DND-41 (cell line): ENCODE data around the gene SV2B.

Experiments used
- ATAC-seq: fragments of 200-7000 bp; cut with Tn5 transposase; 3 replicates; pipeline ENCODE4 v1.9.1; 2021; ENCODE audit warnings: low read depth; ENCODE audit not compliant: insufficient read depth
- DNase-seq: peaks from one replicate; pipeline ENCODE4 v3.0.0-alpha.2; 2020
- H2AFZ ChIP-seq: 2 replicates; pipeline ENCODE4 v1.6.0; 2012; ENCODE audit warnings: low read depth, low read length
- H3K27ac ChIP-seq: 2 replicates; pipeline ENCODE4 v1.5.1; 2012; ENCODE audit warnings: low read length, inconsistent platforms
- H3K27me3 ChIP-seq: fragments of 200-600 bp; sonication (generic); 2 replicates; pipeline ENCODE4 v1.6.0; 2012; ENCODE audit warnings: low read length, mild to moderate bottlenecking, inconsistent platforms; ENCODE audit not compliant: insufficient read depth, poor library complexity
- H3K36me3 ChIP-seq: 2 replicates; pipeline ENCODE4 v1.5.1; 2012; ENCODE audit warnings: low read length, inconsistent platforms; ENCODE audit not compliant: insufficient read depth
- H3K4me1 ChIP-seq: 2 replicates; pipeline ENCODE4 v1.5.1; 2012; ENCODE audit warnings: mild to moderate bottlenecking, low read length; ENCODE audit not compliant: insufficient read depth
- H3K4me2 ChIP-seq: 2 replicates; pipeline ENCODE4 v1.6.0; 2012; ENCODE audit warnings: mild to moderate bottlenecking, moderate library complexity, low read length, inconsistent platforms; ENCODE audit not compliant: insufficient read depth
- H3K4me3 ChIP-seq, 2 experiments: fragments of 200-600 bp in 1 of 2; shearing (Covaris generic) in 1 of 2; 2 replicates each; pipeline ENCODE4 v1.5.1; 2012 to 2016; ENCODE audit warnings: inconsistent platforms in 2 of 2, low read length in 2 of 2, mild to moderate bottlenecking in 2 of 2, low read depth in 1 of 2, moderate library complexity in 1 of 2
- H3K79me2 ChIP-seq: 2 replicates; pipeline ENCODE4 v1.6.0; 2012; ENCODE audit warnings: low read length, inconsistent platforms; ENCODE audit not compliant: insufficient read depth
- H3K9ac ChIP-seq: 2 replicates; pipeline ENCODE4 v1.6.0; 2012; ENCODE audit warnings: low read depth, mild to moderate bottlenecking, inconsistent platforms, low read length, moderate library complexity
- H3K9me3 ChIP-seq: 2 replicates; pipeline ENCODE4 v1.5.1; 2012; ENCODE audit warnings: low read length, moderate library complexity, mild to moderate bottlenecking, inconsistent platforms; ENCODE audit not compliant: insufficient read depth, severe bottlenecking
- H4K20me1 ChIP-seq: 2 replicates; pipeline ENCODE4 v1.6.0; 2012; ENCODE audit warnings: low read length; ENCODE audit not compliant: insufficient read depth
- CTCF ChIP-seq: IDR thresholded peaks from 2 replicates; pipeline ENCODE4 v1.5.1; 2012; ENCODE audit warnings: borderline replicate concordance, low read length, moderate library complexity, mild to moderate bottlenecking; ENCODE audit not compliant: poor library complexity, severe bottlenecking; ENCODE audit errors: extremely low read depth
- EZH2 ChIP-seq: IDR thresholded peaks from 3 replicates; pipeline ENCODE4 v1.6.1; 2012; ENCODE audit warnings: borderline replicate concordance, low read depth, mild to moderate bottlenecking, moderate library complexity, low read length, inconsistent platforms; ENCODE audit not compliant: severe bottlenecking

Gene SV2B

GRCh38 chr15:91294795-91295194, 194.7 kb downstream of the SV2B start:
- Histone ChIP-seq H3K4me2 (no peak overlapping the region), H3K79me2 (no peaks in the 10 kb centered on the region), H3K9me3 (no peaks in the 10 kb centered on the region), H4K20me1 (no peaks in the 10 kb centered on the region), H3K9ac (no peak overlapping the region), H3K36me3 (no peaks in the 10 kb centered on the region), H3K27me3 (peaks cover 16% of the 10 kb centered on the region), H2AFZ (no peak overlapping the region), H3K4me3 (no peak overlapping the region), H3K4me1 (no peaks in the 10 kb centered on the region), H3K27ac (no peak overlapping the region)
- DNase-seq, result no peak
- TF ChIP-seq CTCF, result no peak
- TF ChIP-seq EZH2, result no peak
- ATAC-seq, result no peak

DNA sequence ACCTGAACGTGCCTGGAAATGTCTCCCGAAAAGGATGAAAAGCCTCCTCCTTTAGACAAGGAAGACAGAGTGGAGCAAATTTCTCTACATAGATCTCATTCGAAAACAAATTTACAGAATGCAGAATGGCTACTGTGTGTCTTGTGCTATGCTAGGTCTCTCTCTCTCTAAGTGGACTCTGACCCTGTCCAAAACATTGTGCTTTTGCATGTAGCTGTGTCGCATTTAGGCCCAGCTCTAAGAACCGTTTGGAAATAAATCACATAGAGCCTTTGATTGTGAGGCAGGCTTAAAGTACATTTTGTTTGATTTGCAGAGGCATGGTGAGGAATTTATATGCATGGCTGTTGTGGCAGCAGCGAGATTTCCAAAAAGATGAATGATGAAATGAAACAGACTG, 198.0 kb downstream of the SV2B start:
- ATAC-seq, result no peak
- no peaks in the 10 kb centered on the region for H3K79me2 ChIP-seq
- H2AFZ ChIP-seq, result no peak overlapping the region

GRCh38 chr15:91302588-91303439, 202.8 kb downstream of the SV2B start:
- ATAC-seq, result peak; percentile 69
- no peaks in the 10 kb centered on the region for H4K20me1 ChIP-seq
- TF ChIP-seq EZH2 (no peak), CTCF (peak; percentile 79)
- H3K4me1 ChIP-seq, result peaks cover 36% of the 10 kb centered on the region
- no peak overlapping the region for H2AFZ ChIP-seq
- H3K4me3 ChIP-seq, result no peak overlapping the region
- H3K36me3 ChIP-seq, result no peaks in the 10 kb centered on the region
- H3K4me2 ChIP-seq, result peak overlapping the region; percentile 46
- H3K9ac ChIP-seq, result no peak overlapping the region
- H3K79me2 ChIP-seq, result no peaks in the 10 kb centered on the region
- H3K27ac ChIP-seq, result no peak overlapping the region
- H3K27me3 ChIP-seq, result no peaks in the 10 kb centered on the region
- peak; percentile 60 for DNase-seq
- H3K9me3 ChIP-seq, result no peaks in the 10 kb centered on the region

More for the DNA sequence above, 198.0 kb downstream of the SV2B start:
- no peak for DNase-seq
- H3K4me1 ChIP-seq, result peaks cover 7% of the 10 kb centered on the region
- H4K20me1 ChIP-seq, result no peaks in the 10 kb centered on the region
- no peak overlapping the region for H3K27ac ChIP-seq
- H3K27me3 ChIP-seq, result peaks cover 3% of the 10 kb centered on the region
- no peak overlapping the region for H3K9ac ChIP-seq
- no peaks in the 10 kb centered on the region for H3K36me3 ChIP-seq
- H3K4me3 ChIP-seq, result no peak overlapping the region
- H3K9me3 ChIP-seq, result no peaks in the 10 kb centered on the region
- no peak for TF ChIP-seq EZH2
- TF ChIP-seq CTCF, result no peak
- H3K4me2 ChIP-seq, result no peak overlapping the region
